Astrocyte (in vitro differentiated cells and primary cell): ENCODE results near the gene THOC6.

Experiments used
- CTCF ChIP-seq: IDR thresholded peaks from 2 replicates; pipeline ENCODE4 v1.5.1; 2011; ENCODE audit warnings: low read depth, mild to moderate bottlenecking, inconsistent platforms, low read length, moderate library complexity; ENCODE audit not compliant: insufficient read depth
- EZH2 ChIP-seq: IDR thresholded peaks from 2 replicates; pipeline ENCODE4 v1.6.1; 2012; ENCODE audit warnings: mild to moderate bottlenecking, low read length, inconsistent platforms; ENCODE audit not compliant: insufficient read depth

GRCh38 chr16:3066440-3066748, 42.6 kb downstream of the THOC6 start:
- TF ChIP-seq CTCF, result no peak
- TF ChIP-seq EZH2, result no peak
